HEK293 (cell line): Measurements from ENCODE around the gene CCND1.

ENCODE experiments used
- CTCF ChIA-PET: fragments of 350-600 bp; formaldehyde crosslinking; extraction: SDS; loops from one replicate; lab custom pipeline; 2021; ENCODE audit warnings: antibody characterized with exemption; lab: Yijun Ruan, JAX
- POLR2A ChIA-PET: fragments of 300-600 bp; formaldehyde crosslinking; extraction: SDS; loops from one replicate; lab custom pipeline; 2020; ENCODE audit warnings: antibody characterized with exemption, inconsistent platforms; lab: Yijun Ruan, JAX
- H3K27ac ChIP-seq: fragments of 200-500 bp; sonication (Bioruptor generic); 2 replicates; pipeline ENCODE4 v1.5.1; 2014; ENCODE audit warnings: low read depth, low read length, control low read depth, inconsistent platforms; ENCODE audit errors: extremely low read depth
- H3K36me3 ChIP-seq, 2 experiments: fragments of 200-500 bp in 1 of 2; sonication (Bioruptor generic) in 1 of 2; 1 replicate in 1 of 2; 2 replicates in 1 of 2; pipeline ENCODE4 v1.5.1; 2014 to 2017; ENCODE audit warnings: inconsistent platforms in 2 of 2, low read length in 2 of 2; ENCODE audit not compliant: control insufficient read depth in 2 of 2, insufficient read depth in 1 of 2
- H3K4me1 ChIP-seq: fragments of 200-500 bp; sonication (Bioruptor generic); 2 replicates; pipeline ENCODE4 v1.5.1; 2014; ENCODE audit warnings: mild to moderate bottlenecking, low read length, inconsistent platforms; ENCODE audit not compliant: control insufficient read depth, insufficient read depth
- H3K4me3 ChIP-seq: 2 replicates; pipeline ENCODE4 v1.5.1; 2011; ENCODE audit warnings: low read depth, mild to moderate bottlenecking, control low read depth, low read length, moderate library complexity
- H3K9me3 ChIP-seq: fragments of 200-500 bp; sonication (Bioruptor generic); 2 replicates; pipeline ENCODE4 v1.5.1; 2014; ENCODE audit warnings: low read depth, low read length, inconsistent platforms; ENCODE audit not compliant: control insufficient read depth, insufficient read depth
- BCL11B ChIP-seq: fragments of 450-650 bp; formaldehyde crosslinking; IDR thresholded peaks from 2 replicates; pipeline ENCODE4 v1.5.1; 2016; ENCODE audit warnings: low read depth, missing biosample characterization, missing genetic modification characterization
- EGR2 ChIP-seq: fragments of 450-650 bp; formaldehyde crosslinking; IDR thresholded peaks from 2 replicates; pipeline ENCODE4 v1.5.1; 2016; ENCODE audit warnings: low read depth, missing biosample characterization, missing genetic modification characterization
- HOXD13 ChIP-seq: sonication (generic); formaldehyde crosslinking; IDR thresholded peaks from 2 replicates; pipeline ENCODE4 v1.8.0; 2022; ENCODE audit warnings: missing genetic modification reagents, borderline replicate concordance
- KLF17 ChIP-seq: fragments of 450-650 bp; formaldehyde crosslinking; IDR thresholded peaks from 2 replicates; pipeline ENCODE4 v1.5.1; 2016; ENCODE audit warnings: missing biosample characterization, missing genetic modification characterization
- MYNN ChIP-seq: fragments of 450-650 bp; formaldehyde crosslinking; IDR thresholded peaks from 2 replicates; pipeline ENCODE4 v1.5.1; 2016; ENCODE audit warnings: missing biosample characterization, missing genetic modification characterization, borderline replicate concordance
- MZF1 ChIP-seq: fragments of 450-650 bp; formaldehyde crosslinking; IDR thresholded peaks from 2 replicates; pipeline ENCODE4 v1.5.1; 2017; ENCODE audit warnings: missing biosample characterization, missing genetic modification characterization, borderline replicate concordance
- RBAK ChIP-seq: fragments of 450-650 bp; formaldehyde crosslinking; IDR thresholded peaks from 2 replicates; pipeline ENCODE4 v1.5.1; 2016; ENCODE audit warnings: missing biosample characterization, missing genetic modification characterization
- SP3 ChIP-seq: fragments of 450-650 bp; formaldehyde crosslinking; IDR thresholded peaks from 2 replicates; pipeline ENCODE4 v1.5.1; 2016; ENCODE audit warnings: missing biosample characterization, missing genetic modification characterization
- ZNF121 ChIP-seq: fragments of 450-650 bp; formaldehyde crosslinking; IDR thresholded peaks from 2 replicates; pipeline ENCODE4 v1.5.1; 2016; ENCODE audit warnings: missing biosample characterization, missing genetic modification characterization
- ZNF155 ChIP-seq: fragments of 450-650 bp; formaldehyde crosslinking; IDR thresholded peaks from 2 replicates; pipeline ENCODE4 v1.5.1; 2016; ENCODE audit warnings: missing biosample characterization, missing genetic modification characterization
- ZNF16 ChIP-seq: fragments of 450-650 bp; formaldehyde crosslinking; IDR thresholded peaks from 2 replicates; pipeline ENCODE4 v1.5.1; 2016; ENCODE audit warnings: low read depth, missing biosample characterization, missing genetic modification characterization
- ZNF223 ChIP-seq: fragments of 450-650 bp; formaldehyde crosslinking; IDR thresholded peaks from 2 replicates; pipeline ENCODE4 v1.5.1; 2016; ENCODE audit warnings: missing biosample characterization, missing genetic modification characterization
- ZNF26 ChIP-seq: fragments of 450-650 bp; formaldehyde crosslinking; IDR thresholded peaks from 2 replicates; pipeline ENCODE4 v1.5.1; 2016; ENCODE audit warnings: missing biosample characterization, missing genetic modification characterization
- ZNF302 ChIP-seq: fragments of 450-650 bp; formaldehyde crosslinking; IDR thresholded peaks from 2 replicates; pipeline ENCODE4 v1.5.1; 2016; ENCODE audit warnings: missing biosample characterization, missing genetic modification characterization, low read depth
- ZNF404 ChIP-seq: fragments of 450-650 bp; formaldehyde crosslinking; IDR thresholded peaks from 2 replicates; pipeline ENCODE4 v1.5.1; 2017; ENCODE audit warnings: missing biosample characterization, missing genetic modification characterization
- ZNF501 ChIP-seq: fragments of 450-650 bp; formaldehyde crosslinking; IDR thresholded peaks from 2 replicates; pipeline ENCODE4 v1.5.1; 2016; ENCODE audit warnings: missing biosample characterization, missing genetic modification characterization
- ZNF529 ChIP-seq: fragments of 450-650 bp; formaldehyde crosslinking; IDR thresholded peaks from 2 replicates; pipeline ENCODE4 v1.5.1; 2017; ENCODE audit warnings: missing genetic modification characterization, missing biosample characterization; ENCODE audit not compliant: insufficient replicate concordance
- ZNF571 ChIP-seq: fragments of 450-650 bp; formaldehyde crosslinking; IDR thresholded peaks from 2 replicates; pipeline ENCODE4 v1.5.0; 2017; ENCODE audit warnings: missing biosample characterization, missing genetic modification characterization
- ZNF610 ChIP-seq: fragments of 450-650 bp; formaldehyde crosslinking; IDR thresholded peaks from 2 replicates; pipeline ENCODE4 v1.5.1; 2016; ENCODE audit warnings: missing biosample characterization, missing genetic modification characterization, borderline replicate concordance
- ZSCAN5A ChIP-seq: fragments of 450-650 bp; formaldehyde crosslinking; IDR thresholded peaks from 2 replicates; pipeline ENCODE4 v1.5.1; 2016; ENCODE audit warnings: missing biosample characterization, missing genetic modification characterization

CCND1 gene

GRCh38 chr11:69658626-69659450 is 17.9 kb downstream of the CCND1 start:
- no peaks in the 10 kb centered on the region for H3K9me3 ChIP-seq
- no peaks in the 10 kb centered on the region for H3K4me1 ChIP-seq
- H3K4me3 ChIP-seq, result no peak overlapping the region
- H3K27ac ChIP-seq, result no peak overlapping the region
- peaks cover 0 to 12% of the 10 kb centered on the region in 2 experiments; a peak in 1 of 3 replicates for H3K36me3 ChIP-seq
- POLR2A ChIA-PET, result interaction anchor here (0.6 to 0.9 kb wide), 2 partner anchors 16 to 20 kb away, joined by 3 to 4 read pairs; partner anchors contain the start of gene LTO1
- CTCF ChIA-PET, result interaction anchor here (4.1 kb wide), 1 partner anchor 11 kb away, joined by 24 read pairs; no protein-coding TSS in a partner anchor
- no peak for TF ChIP-seq ZNF610
- no peak for TF ChIP-seq ZNF16 (tag by site-specific recombination)
- no peak for TF ChIP-seq ZNF26 (tag by site-specific recombination)
- no peak for TF ChIP-seq ZSCAN5A
- TF ChIP-seq ZNF529 (tag by site-specific recombination), result no peak
- TF ChIP-seq KLF17 (tag by site-specific recombination), result no peak
- TF ChIP-seq HOXD13 (CRISPR knock-in tag), result no peak
- no peak for TF ChIP-seq ZNF501 (tag by site-specific recombination)
- no peak for TF ChIP-seq ZNF571
- TF ChIP-seq RBAK (tag by site-specific recombination), result no peak
- TF ChIP-seq ZNF404 (tag by site-specific recombination), result no peak
- TF ChIP-seq BCL11B (tag by site-specific recombination), result no peak
- no peak for TF ChIP-seq MZF1 (tag by site-specific recombination)
- no peak for TF ChIP-seq SP3 (tag by site-specific recombination)
- no peak for TF ChIP-seq MYNN (tag by site-specific recombination)
- TF ChIP-seq EGR2, result no peak
- no peak for TF ChIP-seq ZNF223

DNA sequence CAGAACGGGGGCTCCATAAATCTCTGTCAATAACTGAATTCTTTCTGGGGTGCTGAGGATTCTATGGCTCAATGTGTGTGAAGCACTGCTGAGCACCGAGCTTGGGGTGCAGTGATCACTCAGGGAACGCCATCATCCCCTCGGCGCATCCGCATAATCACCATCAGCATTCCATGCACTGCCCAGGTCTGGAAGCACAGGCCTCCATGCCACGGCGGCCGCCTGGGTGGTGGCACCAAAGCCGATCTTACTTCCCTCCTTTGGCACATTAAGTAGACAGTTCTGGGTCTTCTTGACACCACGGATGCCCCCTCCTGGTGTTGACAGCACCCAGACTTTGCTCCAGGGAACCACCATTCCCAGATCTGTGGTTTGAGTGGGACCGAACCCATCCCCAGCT is 18.6 kb downstream of the CCND1 start:
- Histone ChIP-seq H3K9me3 (no peaks in the 10 kb centered on the region), H3K36me3 (peaks cover 0 to 19% of the 10 kb centered on the region in 2 experiments; a peak in 1 of 3 replicates), H3K4me3 (no peak overlapping the region), H3K4me1 (no peaks in the 10 kb centered on the region), H3K27ac (no peak overlapping the region)
- CTCF ChIA-PET, result interaction anchor here (0.6 to 4.1 kb wide), 4 partner anchors 11 to 284 kb away, joined by 4 to 24 read pairs (median 4); no protein-coding TSS in a partner anchor
- POLR2A ChIA-PET, result interaction anchor here (0.9 kb wide), 1 partner anchor 15 kb away, joined by 3 read pairs; the partner anchor contains the start of gene LTO1
- no peak for TF ChIP-seq ZNF155 (tag by site-specific recombination)
- TF ChIP-seq ZNF302 (tag by site-specific recombination), result no peak
- no peak for TF ChIP-seq ZNF121 (tag by site-specific recombination)
